ENCODE data around the gene ZFP64. TPM values are rescaled to one million over a fixed set of nuclear protein-coding genes. Genes with fewer than 3 reads are reported as not detected.

The ZFP64 gene
- total RNA-seq, 3 donors from 2014 or later = 8.5 to 13.0 (median 11.5) TPM

GRCh38 chr20:52127309-52127708, 64.3 kb downstream of the ZFP64 start:
- H3K36me3 ChIP-seq = no peaks in the 10 kb centered on the region
- no peaks in the 10 kb centered on the region for H3K9me3 ChIP-seq
- H3K4me3 ChIP-seq = no peak overlapping the region
- no peak overlapping the region for H3K27ac ChIP-seq
- no peaks in the 10 kb centered on the region for H3K27me3 ChIP-seq
- TF ChIP-seq POLR2AphosphoS5 (IDR thresholded peaks at IDR 0.05) = no peak
- no peak for TF ChIP-seq POLR2A (IDR thresholded peaks at IDR 0.05)
- no peak for TF ChIP-seq CTCF (IDR thresholded peaks at IDR 0.05)
- no peaks in the 10 kb centered on the region for H3K4me1 ChIP-seq
- intact Hi-C loops (cut with DNase I; ENCODE audit: low total_unique reads) = no loop called here
- DNase-seq (ENCODE audit: low spot score in 2 of 2) = no peak

GRCh38 chr20:52124821-52125220, 66.8 kb downstream of the ZFP64 start:
- H3K4me3 ChIP-seq = no peak overlapping the region
- H3K9me3 ChIP-seq = peaks cover 0 to 5% of the 10 kb centered on the region in 2 donors
- no peak overlapping the region for H3K27ac ChIP-seq
- no peaks in the 10 kb centered on the region for H3K27me3 ChIP-seq
- DNase-seq (ENCODE audit: low spot score in 2 of 2) = no peak
- H3K4me1 ChIP-seq = no peaks in the 10 kb centered on the region
- intact Hi-C loops (cut with DNase I; ENCODE audit: low total_unique reads) = no loop called here
- TF ChIP-seq POLR2A (IDR thresholded peaks at IDR 0.05) (no peak), POLR2AphosphoS5 (IDR thresholded peaks at IDR 0.05) (no peak), CTCF (IDR thresholded peaks at IDR 0.05) (no peak)
- H3K36me3 ChIP-seq = no peaks in the 10 kb centered on the region

DNA sequence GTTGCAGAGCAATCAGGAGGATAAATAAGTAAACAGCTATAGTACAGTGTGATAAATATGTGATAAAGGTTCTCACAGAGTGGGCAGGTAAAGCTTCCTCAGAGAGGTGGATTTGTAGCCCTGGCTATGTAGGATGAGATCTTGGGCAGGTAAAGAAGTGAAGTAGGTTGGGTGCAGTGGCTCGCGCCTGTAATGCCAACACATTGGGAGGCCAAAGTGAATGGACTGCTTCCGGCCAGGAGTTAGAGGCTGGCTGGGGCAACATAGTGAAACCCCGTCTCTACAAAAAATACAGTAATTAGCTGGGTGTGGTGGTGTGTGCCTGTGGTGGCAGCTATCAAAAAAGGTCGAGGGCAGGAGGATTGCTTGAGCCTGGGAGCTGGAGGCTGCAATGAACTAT, 72.9 kb downstream of the ZFP64 start:
- Histone ChIP-seq H3K9me3 (peaks cover 0 to 5% of the 10 kb centered on the region in 2 donors), H3K4me1 (no peaks in the 10 kb centered on the region), H3K27ac (no peak overlapping the region), H3K27me3 (no peaks in the 10 kb centered on the region), H3K36me3 (no peaks in the 10 kb centered on the region), H3K4me3 (no peak overlapping the region)
- intact Hi-C loops (cut with DNase I; ENCODE audit: low total_unique reads) = no loop called here
- no peak for DNase-seq (ENCODE audit: low spot score in 2 of 2)
- TF ChIP-seq POLR2A (IDR thresholded peaks at IDR 0.05) = no peak
- no peak for TF ChIP-seq POLR2AphosphoS5 (IDR thresholded peaks at IDR 0.05)
- TF ChIP-seq CTCF (IDR thresholded peaks at IDR 0.05) = no peak

DNA sequence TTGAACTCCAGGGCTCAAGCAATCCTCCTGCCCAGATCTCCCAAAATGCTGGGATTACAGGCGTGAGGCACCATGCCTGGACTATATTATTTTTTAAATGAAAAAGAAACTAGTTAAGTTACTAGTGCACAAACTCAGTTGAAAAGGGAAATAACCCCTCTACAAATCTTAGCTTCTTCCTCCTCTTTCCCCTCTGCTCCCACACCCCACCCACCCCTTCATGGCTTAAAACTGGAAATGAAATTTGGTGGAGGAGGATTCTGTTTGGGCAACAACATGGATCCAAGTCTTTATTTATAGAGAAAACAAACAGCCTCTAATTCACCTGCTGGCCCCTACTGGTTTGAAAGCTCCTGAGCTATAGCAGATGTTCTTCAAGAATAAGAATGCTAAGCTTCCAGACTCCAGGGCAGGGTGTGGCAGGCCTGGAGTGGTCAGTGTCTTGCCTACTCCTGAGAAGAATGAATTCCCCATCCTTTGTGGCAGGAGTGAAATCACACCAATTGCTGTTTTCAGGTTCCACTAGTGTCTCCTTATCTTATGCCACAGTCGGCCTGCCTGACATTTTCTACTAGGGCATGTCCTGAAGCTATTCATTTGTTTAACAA, 73.5 kb downstream of the ZFP64 start:
- Histone ChIP-seq H3K27ac (no peak overlapping the region), H3K27me3 (no peaks in the 10 kb centered on the region), H3K4me3 (no peak overlapping the region), H3K4me1 (no peaks in the 10 kb centered on the region), H3K36me3 (no peaks in the 10 kb centered on the region), H3K9me3 (peaks cover 0 to 5% of the 10 kb centered on the region in 2 donors)
- TF ChIP-seq POLR2AphosphoS5 (IDR thresholded peaks at IDR 0.05) (no peak), CTCF (IDR thresholded peaks at IDR 0.05) (no peak), POLR2A (IDR thresholded peaks at IDR 0.05) (no peak)
- DNase-seq (ENCODE audit: low spot score in 2 of 2) = no peak
- intact Hi-C loops (cut with DNase I; ENCODE audit: low total_unique reads) = no loop called here

DNA sequence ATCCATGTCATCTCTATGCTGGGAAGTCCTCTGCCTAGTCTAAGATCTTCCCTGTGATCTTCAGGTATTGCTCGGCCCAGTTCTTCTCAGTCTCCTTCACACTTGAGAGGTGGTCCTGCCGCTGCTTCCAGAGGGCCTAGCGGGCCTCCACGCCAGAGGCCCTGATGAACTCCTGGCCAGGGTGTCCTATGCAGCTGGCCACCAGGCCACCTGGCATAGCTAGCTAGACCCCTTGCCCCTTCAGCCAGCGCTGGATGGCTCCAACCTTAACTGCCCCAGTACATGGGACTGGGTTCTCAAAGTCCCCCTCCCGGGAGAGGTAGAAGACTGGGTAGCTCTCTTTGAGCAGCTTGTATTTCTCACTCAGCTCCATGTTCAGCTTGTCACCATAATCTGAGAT, 81.1 kb downstream of the ZFP64 start:
- DNase-seq (ENCODE audit: low spot score in 2 of 2) = no peak

More for the DNA sequence above, 81.1 kb downstream of the ZFP64 start:
- Histone ChIP-seq H3K27ac (no peak overlapping the region), H3K36me3 (no peaks in the 10 kb centered on the region), H3K9me3 (no peaks in the 10 kb centered on the region), H3K4me1 (no peaks in the 10 kb centered on the region), H3K27me3 (peaks cover 0 to 6% of the 10 kb centered on the region in 2 donors), H3K4me3 (no peak overlapping the region)
- no peak for TF ChIP-seq CTCF (IDR thresholded peaks at IDR 0.05)
- TF ChIP-seq POLR2AphosphoS5 (IDR thresholded peaks at IDR 0.05) = no peak
- no peak for TF ChIP-seq POLR2A (IDR thresholded peaks at IDR 0.05)
- intact Hi-C loops (cut with DNase I; ENCODE audit: low total_unique reads) = no loop called here
